ENCODE data around the gene CAMK2G.
A peak's percentile ranks its signal among the peaks of the same experiment; 100 is the strongest.

CAMK2G gene

GRCh38 chr10:73814896-73815718, 59.2 kb downstream of the CAMK2G start:
- DNase-seq (ENCODE audit: low read depth in 1 of 2, low spot score in 1 of 2): no peak

GRCh38 chr10:73814276-73814895, 60.0 kb downstream of the CAMK2G start:
- DNase-seq (ENCODE audit: low read depth in 1 of 2, low spot score in 1 of 2): no peak

- no peak for DNase-seq (ENCODE audit: low read depth in 1 of 2, low spot score in 1 of 2)
Observed at GRCh38 chr10:73813333-73813732, 61.0 kb downstream of the CAMK2G start.

GRCh38 chr10:73812657-73813056, 61.7 kb downstream of the CAMK2G start:
- DNase-seq (ENCODE audit: low read depth in 1 of 2, low spot score in 1 of 2): no peak

DNA sequence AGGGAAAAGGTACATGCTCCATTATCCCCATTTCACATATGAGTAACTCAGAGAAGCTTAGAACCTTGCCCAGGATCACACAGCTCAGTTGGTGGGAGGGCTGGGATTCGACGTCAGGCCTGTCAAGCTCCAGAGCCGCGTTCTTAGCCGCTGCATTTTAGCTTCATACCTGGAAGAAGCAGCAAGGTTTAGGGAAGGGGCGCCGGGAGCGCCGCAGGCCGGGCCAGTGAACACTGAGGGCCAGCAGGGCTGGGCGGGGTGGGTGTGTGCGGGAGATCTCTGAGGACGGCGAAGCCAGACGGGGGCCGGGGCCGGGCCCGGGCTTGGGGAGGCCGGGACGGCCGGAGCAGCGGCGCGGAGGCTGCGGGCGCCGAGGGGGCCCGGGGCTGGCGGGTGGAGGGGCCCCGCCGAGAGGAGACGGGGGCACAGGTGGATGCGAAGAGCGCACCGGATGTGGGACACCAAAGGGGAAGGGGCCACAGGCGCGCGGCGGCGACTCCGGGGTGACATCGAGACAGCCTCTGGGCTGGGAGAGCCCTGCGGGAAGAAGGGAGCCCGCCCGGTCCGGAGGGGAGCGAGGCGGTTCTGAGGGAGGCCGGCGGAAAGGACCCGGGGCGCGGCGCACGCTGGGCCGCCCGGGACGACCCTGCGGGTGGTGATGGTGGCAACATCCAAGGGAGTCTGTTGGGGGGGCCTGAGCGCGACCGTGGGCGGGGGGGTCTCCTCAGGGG, 63.5 kb downstream of the CAMK2G start:
- DNase-seq (ENCODE audit: low read depth in 1 of 2, low spot score in 1 of 2): peak in 1 of 2 donors; percentile 25

DNA sequence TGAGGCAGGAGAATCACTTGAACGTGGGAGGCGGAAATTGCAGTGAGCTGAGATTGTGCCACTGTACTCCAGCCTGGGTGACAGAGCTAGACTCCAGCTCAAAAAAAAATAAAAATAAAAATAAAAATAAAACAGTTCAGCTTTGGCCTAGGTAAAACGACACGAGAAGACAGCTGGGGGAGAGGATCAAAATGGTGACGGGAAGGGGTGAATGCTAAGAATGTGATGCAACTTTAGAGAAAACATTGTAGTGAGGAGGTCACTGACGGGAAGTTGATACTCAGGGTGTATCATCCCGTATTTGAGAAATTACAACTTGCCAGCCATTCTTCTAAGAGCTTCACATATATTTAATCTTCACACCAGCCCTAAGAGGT, 64.0 kb downstream of the CAMK2G start:
- no peak for DNase-seq (ENCODE audit: low read depth in 1 of 2, low spot score in 1 of 2)

DNA sequence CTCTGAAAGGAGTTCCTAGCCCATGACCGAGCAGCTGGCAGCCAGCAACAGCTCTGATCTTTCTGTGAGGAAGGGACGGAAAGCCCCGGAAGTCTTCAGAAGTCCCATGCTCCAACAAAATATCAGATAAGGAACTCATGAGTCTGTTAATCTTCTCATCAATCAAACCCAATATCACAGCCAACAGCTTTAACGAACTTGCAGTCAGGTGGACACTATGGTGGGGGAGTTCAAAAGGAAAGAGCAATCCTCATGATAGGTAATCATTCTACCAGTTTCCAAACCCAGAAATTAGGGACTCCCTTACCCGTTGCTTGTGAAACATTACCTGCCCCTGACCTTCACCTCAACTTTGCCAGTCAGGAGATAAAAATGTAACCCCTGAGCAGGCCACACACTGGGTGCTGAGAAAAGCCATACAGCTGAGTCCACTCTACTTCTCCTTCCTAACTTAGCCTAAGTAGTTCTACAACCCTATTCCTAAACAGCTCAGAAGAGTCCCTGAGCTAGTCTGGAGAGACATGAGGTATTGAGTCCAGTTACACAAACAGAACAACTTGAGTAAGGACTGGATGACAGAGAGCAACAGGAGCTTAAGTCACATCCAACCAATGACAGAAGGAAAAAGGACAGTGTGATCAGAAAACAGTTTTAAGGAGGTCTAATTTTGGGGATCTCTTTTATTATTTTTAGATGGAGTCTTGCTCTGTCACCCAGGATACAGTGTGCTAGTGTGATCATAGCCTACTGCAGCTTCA, 65.1 kb downstream of the CAMK2G start:
- no peak for DNase-seq (ENCODE audit: low read depth in 1 of 2, low spot score in 1 of 2)

DNA sequence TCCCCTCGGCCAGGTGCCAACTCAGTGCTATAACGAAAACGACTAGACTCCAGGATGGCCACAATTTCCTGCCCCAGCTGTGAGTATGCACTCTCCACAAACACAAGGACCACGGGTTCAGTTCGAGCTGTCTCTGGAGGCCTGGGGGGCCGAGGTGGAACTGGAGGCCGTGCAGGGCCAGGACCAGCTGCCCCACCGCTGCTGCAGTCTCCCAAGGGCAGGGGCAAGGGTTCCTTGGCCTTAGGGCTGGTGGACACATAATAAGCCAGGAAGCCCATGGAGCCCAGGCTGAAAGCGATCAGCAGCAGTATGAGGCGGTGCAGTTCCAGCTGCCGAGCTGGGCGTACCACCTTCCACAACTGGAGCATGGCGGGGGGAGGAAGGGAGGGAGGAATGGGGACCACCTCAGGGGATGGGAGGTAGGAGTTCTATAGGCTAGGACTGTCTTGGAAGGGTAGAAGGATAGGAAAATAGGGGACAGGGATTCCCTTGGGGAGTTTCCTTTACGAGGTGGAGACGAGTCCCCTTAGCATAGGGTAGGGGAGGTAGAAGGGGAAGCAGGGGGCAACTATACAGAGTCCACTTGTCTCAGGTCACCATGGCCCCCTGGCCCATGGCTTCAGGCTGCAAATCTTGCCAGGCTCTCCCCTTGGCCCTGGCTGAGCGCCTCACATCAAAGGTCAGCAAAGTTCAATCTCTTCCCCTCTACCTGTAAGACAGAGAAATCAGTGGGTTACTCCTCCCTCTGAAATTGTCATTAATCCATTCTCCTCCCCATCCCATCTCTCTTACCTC, 66.1 kb downstream of the CAMK2G start:
- no peak for DNase-seq (ENCODE audit: low read depth in 1 of 2, low spot score in 1 of 2)

- DNase-seq (ENCODE audit: low read depth in 1 of 2, low spot score in 1 of 2): no peak
Observed at GRCh38 chr10:73807471-73807870, 66.9 kb downstream of the CAMK2G start.

DNA sequence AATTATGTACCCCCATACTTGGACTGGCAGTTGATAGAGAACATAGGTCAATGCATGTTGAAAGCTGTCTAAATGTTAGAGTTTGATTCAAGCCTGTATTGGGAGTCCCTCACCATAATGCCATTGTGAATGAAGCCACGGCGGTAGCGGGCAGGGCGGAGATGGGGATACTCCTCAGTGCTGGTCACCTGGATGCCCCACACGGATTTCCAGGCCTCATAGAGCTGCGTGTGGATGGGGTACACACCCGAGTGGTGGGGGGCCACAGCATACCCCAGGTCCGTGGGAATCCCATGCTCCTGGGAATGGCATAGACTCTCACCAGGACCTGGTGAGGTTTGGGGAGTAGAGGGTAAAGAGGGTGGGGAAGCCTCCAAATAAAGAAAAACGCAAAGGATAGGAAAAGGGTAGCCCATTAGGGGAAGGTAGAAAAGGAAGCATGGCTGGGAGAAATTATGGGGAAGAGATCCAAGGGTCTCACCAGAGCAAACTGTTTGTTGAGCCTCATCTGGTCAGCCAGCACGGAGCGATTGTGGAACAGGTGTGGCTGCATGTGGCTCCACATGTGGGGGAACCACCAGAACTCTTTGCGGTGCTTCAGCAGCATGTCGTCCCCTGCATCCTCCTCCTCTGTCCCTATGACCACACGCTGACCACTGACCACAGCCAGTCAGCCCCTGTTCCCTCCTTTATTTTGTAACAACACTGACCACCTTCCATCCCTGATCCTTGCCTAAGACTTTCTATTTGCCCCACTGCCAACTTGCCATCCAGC, 68.0 kb downstream of the CAMK2G start:
- DNase-seq (ENCODE audit: low read depth in 1 of 2, low spot score in 1 of 2): no peak

- no peak for DNase-seq (ENCODE audit: low read depth in 1 of 2, low spot score in 1 of 2)
Observed at GRCh38 chr10:73803680-73804286, 70.6 kb downstream of the CAMK2G start.

DNA sequence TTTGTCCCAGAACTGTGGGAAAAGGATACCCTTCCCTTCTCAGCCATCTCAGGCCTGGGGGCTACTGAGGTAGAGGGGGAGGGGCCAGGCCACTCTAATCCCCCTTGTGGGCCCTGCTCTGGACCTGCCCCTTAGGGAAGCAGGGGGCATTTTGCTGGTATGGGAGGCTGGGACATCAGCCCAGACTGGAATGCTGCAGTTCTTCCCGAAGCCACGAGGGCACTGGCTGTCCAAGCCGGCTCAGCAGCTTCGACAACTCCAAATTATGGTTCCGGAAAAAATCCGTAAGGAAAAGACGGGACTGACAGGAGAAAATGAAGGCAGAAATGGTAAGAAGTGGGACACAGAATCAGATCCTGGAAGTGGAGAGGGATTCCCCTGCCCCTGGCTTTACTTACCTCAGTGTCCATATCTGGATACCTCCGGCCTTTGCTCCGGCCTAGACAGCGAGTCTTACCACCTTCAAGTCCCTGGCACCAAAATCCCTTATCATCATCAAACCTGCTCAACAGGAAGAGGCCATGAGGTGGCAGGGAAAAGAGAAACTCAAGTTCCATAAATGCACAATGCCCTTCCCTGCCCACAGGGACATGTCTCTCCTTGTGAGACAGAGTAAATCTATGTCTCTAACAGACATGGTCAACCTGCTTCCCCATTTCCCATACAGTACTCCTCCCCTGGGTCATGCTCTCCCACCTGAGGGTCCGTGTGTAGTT, 71.9 kb downstream of the CAMK2G start:
- DNase-seq (ENCODE audit: low read depth in 1 of 2, low spot score in 1 of 2): no peak

GRCh38 chr10:73801253-73801590, 73.1 kb downstream of the CAMK2G start:
- DNase-seq (ENCODE audit: low read depth in 1 of 2, low spot score in 1 of 2): no peak

- DNase-seq (ENCODE audit: low read depth in 1 of 2, low spot score in 1 of 2): no peak
Observed at GRCh38 chr10:73800560-73801252, 73.6 kb downstream of the CAMK2G start.

DNA sequence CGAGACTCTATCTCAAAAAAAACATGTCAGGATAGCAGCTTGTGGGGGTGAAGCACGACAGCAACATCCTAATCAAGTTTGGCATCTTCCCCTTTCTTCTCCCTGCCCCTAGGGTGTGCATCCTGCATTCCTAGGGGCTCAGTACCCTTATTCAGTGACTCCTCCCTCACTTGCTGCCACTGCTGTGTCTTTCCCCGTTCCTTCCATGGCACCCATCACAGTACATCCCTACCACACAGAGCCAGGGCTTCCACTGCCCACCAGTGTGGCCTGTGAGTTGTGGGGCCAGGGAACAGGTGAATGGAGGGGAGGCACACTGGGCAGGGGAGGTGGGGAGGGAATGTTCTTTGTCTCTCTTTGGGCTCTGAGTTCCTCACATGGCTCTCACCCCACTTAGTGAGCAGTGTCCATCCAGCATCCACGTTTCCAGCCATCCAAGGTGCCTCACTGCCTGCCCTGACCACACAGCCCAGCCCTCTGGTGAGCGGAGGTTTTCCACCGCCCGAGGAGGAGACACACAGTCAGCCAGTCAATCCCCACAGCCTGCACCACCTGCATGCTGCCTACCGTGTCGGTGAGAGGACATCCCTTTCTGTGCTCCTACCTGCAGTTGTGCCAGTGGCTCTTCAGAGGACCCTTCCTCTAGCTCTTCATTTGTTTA, 74.3 kb downstream of the CAMK2G start:
- DNase-seq (ENCODE audit: low read depth in 1 of 2, low spot score in 1 of 2): no peak

- no peak for DNase-seq (ENCODE audit: low read depth in 1 of 2, low spot score in 1 of 2)
Observed at GRCh38 chr10:73798927-73799560, 75.3 kb downstream of the CAMK2G start.

- DNase-seq (ENCODE audit: low read depth in 1 of 2, low spot score in 1 of 2): no peak
Observed at GRCh38 chr10:73798087-73798486, 76.3 kb downstream of the CAMK2G start.

All from activated CD4-positive, alpha-beta T cell treated with anti-CD3 and anti-CD28 coated beads, Interleukin-2, amount 50 U/mL, for 24 hours (primary cell).